ENCODE data around the gene POLR2A. TPM values are rescaled to one million over a fixed set of nuclear protein-coding genes. Genes with fewer than 3 reads are reported as not detected.

POLR2A gene
- total and polyA plus RNA-seq, 2 of the 13 experiments (the other 11 are each of a cell fraction or from before 2014, with no cell fraction given): 17.8 to 18.3 TPM

DNA sequence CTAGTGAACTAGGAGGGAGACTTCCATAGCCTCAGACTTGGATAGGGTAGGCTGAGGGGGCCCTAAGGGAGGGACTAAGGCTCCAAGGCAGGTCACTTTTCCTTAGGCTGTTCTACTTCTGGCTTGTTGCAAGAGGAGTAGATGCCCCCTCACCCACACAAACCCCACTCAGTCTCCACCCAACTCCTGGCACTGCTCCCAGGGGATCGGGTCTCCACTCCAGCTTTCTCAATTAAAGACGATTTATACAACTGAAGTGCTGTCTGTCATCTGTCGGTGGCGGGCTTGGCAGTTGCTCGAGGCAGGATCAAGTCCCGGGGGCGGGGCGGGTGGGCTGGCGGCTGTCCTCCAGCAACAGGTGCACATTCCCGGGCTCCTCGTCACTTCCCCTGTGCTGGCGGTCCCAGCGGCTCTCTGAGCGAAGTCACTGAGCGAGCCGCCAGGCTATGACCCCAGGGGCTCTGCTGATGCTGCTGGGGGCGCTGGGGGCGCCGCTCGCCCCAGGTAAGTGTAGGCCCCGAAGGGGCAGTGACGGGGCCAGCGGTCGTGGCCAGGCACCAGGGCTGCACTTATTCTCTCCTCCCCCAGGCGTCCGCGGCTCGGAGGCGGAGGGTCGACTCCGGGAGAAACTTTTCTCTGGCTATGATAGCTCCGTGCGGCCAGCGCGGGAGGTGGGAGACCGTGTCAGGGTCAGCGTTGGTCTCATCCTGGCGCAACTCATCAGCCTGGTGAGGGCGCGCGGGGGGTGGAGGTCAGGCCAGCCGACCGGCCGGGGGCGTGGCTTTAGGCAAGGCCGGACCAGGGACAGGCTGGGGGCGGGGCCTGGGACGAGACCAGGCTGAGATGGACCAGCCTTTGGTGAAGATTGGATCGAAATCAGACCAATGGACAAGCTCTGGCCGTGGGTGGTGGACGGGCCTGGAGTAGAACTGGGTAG is 39.2 kb upstream of the POLR2A start, which contains the start of gene CHRNB1 (continued):
- TF ChIP-seq, protein P1, sequence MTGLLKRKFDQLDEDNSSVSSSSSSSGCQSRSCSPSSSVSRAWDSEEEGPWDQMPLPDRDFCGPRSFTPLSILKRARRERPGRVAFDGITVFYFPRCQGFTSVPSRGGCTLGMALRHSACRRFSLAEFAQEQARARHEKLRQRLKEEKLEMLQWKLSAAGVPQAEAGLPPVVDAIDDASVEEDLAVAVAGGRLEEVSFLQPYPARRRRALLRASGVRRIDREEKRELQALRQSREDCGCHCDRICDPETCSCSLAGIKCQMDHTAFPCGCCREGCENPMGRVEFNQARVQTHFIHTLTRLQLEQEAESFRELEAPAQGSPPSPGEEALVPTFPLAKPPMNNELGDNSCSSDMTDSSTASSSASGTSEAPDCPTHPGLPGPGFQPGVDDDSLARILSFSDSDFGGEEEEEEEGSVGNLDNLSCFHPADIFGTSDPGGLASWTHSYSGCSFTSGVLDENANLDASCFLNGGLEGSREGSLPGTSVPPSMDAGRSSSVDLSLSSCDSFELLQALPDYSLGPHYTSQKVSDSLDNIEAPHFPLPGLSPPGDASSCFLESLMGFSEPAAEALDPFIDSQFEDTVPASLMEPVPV (CRISPR knock-in tag; IDR thresholded peaks at IDR 0.05): no peak
- TF ChIP-seq RBAK (CRISPR knock-in tag; IDR thresholded peaks at IDR 0.05) (no peak), PHF5A (CRISPR knock-in tag; IDR thresholded peaks at IDR 0.05; ENCODE audit: low read depth, unreplicated experiment) (no peak), ZNF468 (CRISPR knock-in tag; IDR thresholded peaks at IDR 0.05) (no peak), ZNF724P (CRISPR knock-in tag; IDR thresholded peaks at IDR 0.05; ENCODE audit: borderline replicate concordance) (peak; percentile 69; the same call in 1 of the 2 replicates), HES4 (CRISPR knock-in tag; IDR thresholded peaks at IDR 0.05; ENCODE audit: borderline replicate concordance) (no peak), ZNF337 (CRISPR knock-in tag; IDR thresholded peaks at IDR 0.05; ENCODE audit: borderline replicate concordance, low read depth) (0 out of 2 replicates have a peak, but pooled peaks have one; percentile 38), MIXL1 (CRISPR knock-in tag; IDR thresholded peaks at IDR 0.05) (0 out of 2 replicates have a peak, but pooled peaks have one; percentile 12), ZNF501 (CRISPR knock-in tag; IDR thresholded peaks at IDR 0.05) (peak; percentile 85), MBD4 (IDR thresholded peaks at IDR 0.05; ENCODE audit: borderline replicate concordance, low read length) (no peak), ELF4 (CRISPR knock-in tag; IDR thresholded peaks at IDR 0.05; ENCODE audit: borderline replicate concordance) (peak; percentile 58; the same call in 1 of the 2 replicates)
- TF ChIP-seq, protein P2, sequence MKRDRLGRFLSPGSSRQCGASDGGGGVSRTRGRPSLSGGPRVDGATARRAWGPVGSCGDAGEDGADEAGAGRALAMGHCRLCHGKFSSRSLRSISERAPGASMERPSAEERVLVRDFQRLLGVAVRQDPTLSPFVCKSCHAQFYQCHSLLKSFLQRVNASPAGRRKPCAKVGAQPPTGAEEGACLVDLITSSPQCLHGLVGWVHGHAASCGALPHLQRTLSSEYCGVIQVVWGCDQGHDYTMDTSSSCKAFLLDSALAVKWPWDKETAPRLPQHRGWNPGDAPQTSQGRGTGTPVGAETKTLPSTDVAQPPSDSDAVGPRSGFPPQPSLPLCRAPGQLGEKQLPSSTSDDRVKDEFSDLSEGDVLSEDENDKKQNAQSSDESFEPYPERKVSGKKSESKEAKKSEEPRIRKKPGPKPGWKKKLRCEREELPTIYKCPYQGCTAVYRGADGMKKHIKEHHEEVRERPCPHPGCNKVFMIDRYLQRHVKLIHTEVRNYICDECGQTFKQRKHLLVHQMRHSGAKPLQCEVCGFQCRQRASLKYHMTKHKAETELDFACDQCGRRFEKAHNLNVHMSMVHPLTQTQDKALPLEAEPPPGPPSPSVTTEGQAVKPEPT (CRISPR knock-in tag; IDR thresholded peaks at IDR 0.05; ENCODE audit: low read depth): no peak
- TF ChIP-seq, protein P3, sequence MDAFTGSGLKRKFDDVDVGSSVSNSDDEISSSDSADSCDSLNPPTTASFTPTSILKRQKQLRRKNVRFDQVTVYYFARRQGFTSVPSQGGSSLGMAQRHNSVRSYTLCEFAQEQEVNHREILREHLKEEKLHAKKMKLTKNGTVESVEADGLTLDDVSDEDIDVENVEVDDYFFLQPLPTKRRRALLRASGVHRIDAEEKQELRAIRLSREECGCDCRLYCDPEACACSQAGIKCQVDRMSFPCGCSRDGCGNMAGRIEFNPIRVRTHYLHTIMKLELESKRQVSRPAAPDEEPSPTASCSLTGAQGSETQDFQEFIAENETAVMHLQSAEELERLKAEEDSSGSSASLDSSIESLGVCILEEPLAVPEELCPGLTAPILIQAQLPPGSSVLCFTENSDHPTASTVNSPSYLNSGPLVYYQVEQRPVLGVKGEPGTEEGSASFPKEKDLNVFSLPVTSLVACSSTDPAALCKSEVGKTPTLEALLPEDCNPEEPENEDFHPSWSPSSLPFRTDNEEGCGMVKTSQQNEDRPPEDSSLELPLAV (CRISPR knock-in tag; conservative IDR thresholded peaks at IDR 0.05; ENCODE audit: low read depth): no peak
- TF ChIP-seq, protein P4, sequence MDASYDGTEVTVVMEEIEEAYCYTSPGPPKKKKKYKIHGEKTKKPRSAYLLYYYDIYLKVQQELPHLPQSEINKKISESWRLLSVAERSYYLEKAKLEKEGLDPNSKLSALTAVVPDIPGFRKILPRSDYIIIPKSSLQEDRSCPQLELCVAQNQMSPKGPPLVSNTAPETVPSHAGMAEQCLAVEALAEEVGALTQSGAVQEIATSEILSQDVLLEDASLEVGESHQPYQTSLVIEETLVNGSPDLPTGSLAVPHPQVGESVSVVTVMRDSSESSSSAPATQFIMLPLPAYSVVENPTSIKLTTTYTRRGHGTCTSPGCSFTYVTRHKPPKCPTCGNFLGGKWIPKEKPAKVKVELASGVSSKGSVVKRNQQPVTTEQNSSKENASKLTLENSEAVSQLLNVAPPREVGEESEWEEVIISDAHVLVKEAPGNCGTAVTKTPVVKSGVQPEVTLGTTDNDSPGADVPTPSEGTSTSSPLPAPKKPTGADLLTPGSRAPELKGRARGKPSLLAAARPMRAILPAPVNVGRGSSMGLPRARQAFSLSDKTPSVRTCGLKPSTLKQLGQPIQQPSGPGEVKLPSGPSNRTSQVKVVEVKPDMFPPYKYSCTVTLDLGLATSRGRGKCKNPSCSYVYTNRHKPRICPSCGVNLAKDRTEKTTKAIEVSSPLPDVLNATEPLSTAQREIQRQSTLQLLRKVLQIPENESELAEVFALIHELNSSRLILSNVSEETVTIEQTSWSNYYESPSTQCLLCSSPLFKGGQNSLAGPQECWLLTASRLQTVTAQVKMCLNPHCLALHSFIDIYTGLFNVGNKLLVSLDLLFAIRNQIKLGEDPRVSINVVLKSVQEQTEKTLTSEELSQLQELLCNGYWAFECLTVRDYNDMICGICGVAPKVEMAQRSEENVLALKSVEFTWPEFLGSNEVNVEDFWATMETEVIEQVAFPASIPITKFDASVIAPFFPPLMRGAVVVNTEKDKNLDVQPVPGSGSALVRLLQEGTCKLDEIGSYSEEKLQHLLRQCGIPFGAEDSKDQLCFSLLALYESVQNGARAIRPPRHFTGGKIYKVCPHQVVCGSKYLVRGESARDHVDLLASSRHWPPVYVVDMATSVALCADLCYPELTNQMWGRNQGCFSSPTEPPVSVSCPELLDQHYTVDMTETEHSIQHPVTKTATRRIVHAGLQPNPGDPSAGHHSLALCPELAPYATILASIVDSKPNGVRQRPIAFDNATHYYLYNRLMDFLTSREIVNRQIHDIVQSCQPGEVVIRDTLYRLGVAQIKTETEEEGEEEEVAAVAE (CRISPR knock-in tag; IDR thresholded peaks at IDR 0.05; ENCODE audit: borderline replicate concordance): no peak
- TF ChIP-seq, protein P5, sequence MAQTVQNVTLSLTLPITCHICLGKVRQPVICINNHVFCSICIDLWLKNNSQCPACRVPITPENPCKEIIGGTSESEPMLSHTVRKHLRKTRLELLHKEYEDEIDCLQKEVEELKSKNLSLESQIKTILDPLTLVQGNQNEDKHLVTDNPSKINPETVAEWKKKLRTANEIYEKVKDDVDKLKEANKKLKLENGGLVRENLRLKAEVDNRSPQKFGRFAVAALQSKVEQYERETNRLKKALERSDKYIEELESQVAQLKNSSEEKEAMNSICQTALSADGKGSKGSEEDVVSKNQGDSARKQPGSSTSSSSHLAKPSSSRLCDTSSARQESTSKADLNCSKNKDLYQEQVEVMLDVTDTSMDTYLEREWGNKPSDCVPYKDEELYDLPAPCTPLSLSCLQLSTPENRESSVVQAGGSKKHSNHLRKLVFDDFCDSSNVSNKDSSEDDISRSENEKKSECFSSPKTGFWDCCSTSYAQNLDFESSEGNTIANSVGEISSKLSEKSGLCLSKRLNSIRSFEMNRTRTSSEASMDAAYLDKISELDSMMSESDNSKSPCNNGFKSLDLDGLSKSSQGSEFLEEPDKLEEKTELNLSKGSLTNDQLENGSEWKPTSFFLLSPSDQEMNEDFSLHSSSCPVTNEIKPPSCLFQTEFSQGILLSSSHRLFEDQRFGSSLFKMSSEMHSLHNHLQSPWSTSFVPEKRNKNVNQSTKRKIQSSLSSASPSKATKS (CRISPR knock-in tag; IDR thresholded peaks at IDR 0.05): no peak

Measured in HepG2 (cell line).